Ecto neural progenitor cell (in vitro differentiated cells): ENCODE data around the gene DGKQ.
A peak's percentile ranks its signal among the peaks of the same experiment; 100 is the strongest.
"Not testable (repeated sequence)": the region's sequence is repeated elsewhere in the genome, so short reads cannot be mapped to it uniquely, and the experiment has no call there.

Source experiments
- DNase-seq: peaks from one replicate; pipeline ENCODE4 v3.0.0-alpha.2; 2018; ENCODE audit warnings: low spot score

Gene DGKQ

DNA sequence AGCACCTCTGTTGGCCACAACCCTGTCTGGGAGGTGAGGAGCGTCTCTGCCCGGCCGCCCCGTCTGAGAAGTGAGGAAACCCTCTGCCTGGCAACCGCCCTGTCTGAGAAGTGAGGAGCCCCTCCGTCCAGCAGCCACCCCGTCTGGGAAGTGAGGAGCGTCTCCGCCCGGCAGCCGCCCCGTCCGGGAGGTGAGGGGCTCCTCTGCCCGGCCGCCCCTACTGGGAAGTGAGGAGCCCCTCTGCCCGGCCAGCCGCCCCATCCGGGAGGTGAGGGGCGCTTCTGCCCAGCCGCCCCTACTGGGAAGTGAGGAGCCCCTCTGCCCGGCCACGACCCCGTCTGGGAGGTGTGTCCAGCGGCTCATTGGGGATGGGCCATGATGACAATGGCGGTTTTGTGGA lies 2.6 kb upstream of the DGKQ start:
- not testable (repeated sequence) for DNase-seq

- DNase-seq, result no peak
These were observed 1.3 kb upstream of the DGKQ start for GRCh38 chr4:974668-975067.

DNA sequence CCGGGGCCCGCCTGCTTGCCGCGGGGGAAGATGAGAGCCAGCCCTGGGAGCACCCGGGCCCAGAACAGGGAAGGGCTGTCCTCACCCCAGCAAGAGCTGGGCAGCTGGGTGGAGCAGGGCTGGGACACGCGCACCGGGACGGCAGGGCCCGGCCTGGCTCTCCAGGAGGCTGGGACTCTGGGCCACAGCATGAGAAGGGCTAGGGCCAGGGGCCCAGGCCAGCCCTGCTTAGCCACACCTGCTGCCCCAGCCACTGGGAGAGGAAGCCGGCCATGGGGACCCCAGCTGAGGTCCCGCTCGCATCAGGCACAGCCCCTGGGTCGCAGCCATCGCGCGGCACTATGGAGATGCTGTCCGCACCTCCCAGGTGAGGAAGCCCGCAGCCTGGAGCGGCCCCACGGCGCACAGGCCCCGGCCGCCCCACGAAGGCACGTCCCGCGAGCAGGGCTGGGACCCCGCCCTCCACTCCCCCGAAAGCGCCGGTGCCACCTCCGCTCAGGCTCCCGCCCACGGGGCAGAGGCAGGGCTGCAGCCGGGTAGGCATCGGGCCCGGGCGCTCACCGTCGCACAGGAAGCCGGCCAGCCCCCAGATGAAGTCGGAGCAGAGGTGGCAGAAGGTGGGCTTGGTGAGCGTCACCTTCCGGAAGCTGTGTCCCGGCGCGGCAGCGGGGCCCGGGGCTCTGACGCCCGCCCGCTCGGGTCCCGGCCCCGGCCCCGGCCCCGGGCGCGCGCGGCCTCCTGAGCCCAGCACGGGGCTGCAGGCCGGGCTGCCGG lies 531 bp downstream of the DGKQ start:
- DNase-seq, result peak; percentile 63

- DNase-seq, result no peak
These were observed 1.5 kb downstream of the DGKQ start for GRCh38 chr4:971666-972500.

DNA sequence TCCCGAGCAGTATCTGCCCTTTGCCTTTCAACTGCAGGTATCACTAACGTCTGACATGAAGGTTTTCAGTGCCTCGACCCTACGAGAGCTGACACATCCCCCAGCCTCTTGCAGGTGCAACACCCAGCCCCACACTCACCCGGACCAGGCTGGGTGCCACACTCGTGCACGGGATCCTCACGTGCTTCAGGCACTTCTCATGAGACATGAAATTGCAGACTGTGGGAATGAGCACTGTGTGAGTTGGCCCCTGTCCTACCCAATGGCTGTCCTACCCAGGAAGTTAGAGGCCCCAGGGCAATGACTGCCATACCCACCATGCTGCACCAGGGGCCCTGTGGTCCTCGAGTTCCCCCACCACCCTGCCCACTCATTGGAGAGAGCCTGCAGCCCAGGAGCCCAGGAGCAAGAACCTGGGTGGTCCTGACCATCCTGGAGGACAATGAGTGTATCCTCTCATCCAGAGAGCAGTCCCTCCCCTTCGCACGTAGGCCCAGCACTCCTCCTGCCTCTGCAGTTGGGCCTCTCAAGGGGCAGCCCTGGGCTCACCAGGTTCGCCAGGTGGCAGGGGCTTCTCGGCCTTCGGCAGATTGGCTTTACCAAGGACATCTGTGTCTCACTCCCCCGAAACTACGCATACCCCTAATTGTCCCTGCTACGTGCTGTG lies 2.4 kb downstream of the DGKQ start:
- DNase-seq, result no peak

- no peak for DNase-seq
These were observed 3.2 kb downstream of the DGKQ start for GRCh38 chr4:970046-970745.

- no peak for DNase-seq
These were observed 4.6 kb downstream of the DGKQ start for GRCh38 chr4:968621-969394.

DNA sequence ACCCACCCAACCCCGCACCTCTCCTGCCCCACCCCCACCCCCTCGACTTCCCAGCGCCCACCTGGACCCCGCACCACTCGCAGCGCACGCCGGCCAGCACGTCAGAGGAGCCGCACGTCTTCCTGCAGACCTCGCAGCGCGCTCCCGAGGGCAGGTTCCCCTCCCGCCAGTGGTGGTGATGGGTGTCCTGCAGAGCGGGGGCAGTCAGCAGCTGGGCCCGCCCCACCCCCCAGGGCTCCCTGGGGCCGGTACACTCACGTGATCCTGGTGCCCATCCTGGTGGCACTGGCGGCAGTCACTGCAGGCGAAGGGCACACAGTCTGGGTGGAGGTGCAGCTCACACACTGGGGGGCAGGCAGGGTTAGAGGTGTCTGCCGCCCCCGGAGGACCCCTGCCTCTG lies 5.1 kb downstream of the DGKQ start:
- DNase-seq, result no peak

DNA sequence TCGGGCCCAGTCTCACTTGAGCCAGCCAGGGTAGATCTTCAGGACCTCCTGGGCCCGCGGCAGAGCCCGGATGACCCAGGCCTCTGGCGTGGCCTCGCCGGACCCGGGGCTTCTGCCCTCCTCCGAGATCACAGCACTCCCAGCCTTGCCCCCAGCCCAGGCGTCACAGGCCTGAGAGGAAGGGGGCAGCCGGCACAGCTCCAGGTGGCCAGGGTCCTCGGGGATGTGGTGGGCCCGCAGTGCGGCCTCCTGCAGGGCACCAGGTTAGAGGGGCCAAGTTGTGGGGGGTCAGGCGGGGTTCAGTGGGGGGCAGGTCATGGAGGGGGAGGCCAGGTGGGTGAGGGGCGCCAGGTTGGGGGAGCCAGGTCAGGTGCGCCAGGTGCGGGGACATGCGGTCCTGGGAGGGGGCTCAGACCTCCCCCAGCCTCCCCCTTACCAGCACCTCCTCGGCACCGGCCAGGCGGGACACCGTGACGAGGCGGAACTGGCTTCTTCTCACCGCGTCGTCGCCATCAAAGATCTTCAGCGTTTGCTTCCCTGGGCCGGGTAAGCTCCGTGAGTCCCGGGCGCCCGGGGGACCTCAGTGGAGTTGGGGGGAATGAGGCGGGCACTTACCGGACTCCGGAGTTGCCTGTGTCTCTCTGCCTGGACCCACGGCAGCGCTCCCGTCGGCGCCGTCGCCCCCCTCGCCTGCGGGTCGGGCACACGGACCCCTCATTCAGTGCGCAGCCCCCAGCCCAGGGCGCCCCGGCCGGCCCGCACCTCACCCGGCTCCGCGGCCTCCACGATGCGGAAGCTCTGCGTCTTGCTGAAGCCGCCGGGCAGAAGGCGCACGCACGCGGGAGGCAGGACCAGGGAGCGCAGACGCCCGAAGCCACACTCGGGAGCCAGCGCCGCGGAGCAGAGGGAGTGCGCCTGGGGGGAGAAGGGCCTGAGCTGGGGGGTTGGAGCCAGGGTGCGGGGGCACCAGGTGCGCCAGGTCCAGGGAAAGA lies 6.0 kb downstream of the DGKQ start:
- no peak for DNase-seq

DNA sequence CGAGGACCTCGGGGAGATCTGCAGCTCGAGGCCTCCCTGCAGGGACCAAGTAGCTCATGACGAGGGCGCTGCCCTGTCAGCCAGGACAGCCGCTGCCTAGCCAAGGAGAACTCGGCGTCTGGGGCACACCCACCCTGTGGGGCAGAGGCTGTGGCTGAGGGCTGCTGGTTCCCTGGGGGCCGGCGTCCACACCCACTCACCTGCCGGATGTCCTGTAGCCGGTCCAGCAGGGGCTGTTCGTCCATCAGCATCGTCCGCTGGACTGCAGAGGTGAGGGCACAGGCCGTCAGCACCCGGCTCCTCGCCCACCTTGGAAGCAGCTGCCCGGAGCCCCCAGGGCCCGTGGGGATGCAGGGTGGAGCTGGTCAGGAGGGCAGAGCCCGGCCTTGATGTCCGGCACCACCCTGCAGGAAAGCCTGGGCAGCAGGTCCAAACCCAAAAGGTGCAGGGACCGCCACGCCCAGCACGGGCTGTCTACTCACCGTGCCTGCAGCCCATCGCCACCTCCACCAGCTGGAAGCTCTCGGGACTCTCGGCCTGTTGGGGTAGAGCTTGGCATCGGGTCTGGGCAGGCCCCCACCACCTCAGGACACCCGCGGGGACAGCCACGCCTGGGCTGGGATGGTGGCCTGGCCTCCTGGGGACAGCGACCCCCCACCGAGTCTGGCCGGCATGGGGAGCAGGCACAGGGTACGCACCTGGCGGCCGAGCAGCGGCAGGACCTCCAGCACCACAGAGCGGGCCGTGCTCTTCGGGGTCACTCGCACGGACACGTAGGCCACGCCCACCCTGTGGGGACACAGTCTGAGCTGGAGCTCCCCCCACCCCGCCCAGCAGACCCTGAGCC lies 6.9 kb downstream of the DGKQ start:
- DNase-seq, result no peak

DNA sequence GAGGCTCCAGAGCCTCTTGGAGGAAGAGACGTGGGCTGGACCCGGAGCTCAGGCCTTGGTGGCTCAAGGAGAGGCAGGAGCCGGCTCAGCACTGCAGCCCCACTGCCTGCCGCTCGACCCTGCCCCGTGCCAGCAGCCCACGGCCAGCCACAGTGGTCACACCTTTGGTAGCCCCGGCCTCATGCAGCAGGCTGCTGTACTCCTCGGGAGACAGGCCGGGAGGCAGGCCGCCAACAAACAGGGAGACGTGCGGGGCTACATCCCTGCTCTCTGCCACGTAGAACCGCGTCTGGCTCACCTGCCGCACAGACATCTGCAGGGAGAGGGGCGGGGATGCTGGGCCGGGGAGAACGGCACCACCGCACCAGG lies 7.6 kb downstream of the DGKQ start:
- DNase-seq, result no peak

DNA sequence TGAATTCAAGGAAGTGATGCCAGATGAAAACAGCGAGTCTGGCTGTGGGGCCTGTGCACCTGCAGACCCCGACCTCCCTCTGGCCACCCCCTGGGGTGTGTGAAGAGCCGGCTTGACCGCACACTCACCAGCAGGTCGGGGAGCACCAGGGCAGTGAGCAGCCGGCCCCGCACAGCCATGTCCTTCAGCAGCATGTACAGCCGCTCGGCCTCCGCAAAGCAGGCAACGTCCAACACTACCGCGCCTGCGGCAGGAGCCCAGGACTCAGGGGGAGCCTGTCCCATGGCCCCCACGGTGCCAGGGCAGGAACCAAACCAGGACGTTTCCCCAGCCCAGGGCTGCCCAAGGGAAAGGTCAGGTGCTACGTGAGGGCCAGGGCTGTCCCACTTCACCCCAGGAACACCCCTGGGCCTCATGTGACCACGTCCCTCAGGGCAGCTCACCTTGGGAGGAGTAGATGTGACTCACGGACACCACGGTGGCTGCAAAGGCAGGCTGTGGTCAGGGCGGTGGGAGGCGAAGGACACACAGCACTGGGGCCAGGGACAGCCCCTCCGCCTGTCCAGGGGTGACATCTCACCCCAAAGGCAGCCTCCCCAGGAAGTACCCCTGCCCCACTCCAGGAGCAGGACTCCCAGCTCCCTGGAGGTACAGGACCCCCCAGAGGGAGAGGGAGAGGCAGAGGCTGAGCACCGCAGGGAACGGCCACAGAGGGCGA lies 8.2 kb downstream of the DGKQ start:
- DNase-seq, result no peak

- no peak for DNase-seq
These were observed 8.9 kb downstream of the DGKQ start for GRCh38 chr4:964346-965025.

DNA sequence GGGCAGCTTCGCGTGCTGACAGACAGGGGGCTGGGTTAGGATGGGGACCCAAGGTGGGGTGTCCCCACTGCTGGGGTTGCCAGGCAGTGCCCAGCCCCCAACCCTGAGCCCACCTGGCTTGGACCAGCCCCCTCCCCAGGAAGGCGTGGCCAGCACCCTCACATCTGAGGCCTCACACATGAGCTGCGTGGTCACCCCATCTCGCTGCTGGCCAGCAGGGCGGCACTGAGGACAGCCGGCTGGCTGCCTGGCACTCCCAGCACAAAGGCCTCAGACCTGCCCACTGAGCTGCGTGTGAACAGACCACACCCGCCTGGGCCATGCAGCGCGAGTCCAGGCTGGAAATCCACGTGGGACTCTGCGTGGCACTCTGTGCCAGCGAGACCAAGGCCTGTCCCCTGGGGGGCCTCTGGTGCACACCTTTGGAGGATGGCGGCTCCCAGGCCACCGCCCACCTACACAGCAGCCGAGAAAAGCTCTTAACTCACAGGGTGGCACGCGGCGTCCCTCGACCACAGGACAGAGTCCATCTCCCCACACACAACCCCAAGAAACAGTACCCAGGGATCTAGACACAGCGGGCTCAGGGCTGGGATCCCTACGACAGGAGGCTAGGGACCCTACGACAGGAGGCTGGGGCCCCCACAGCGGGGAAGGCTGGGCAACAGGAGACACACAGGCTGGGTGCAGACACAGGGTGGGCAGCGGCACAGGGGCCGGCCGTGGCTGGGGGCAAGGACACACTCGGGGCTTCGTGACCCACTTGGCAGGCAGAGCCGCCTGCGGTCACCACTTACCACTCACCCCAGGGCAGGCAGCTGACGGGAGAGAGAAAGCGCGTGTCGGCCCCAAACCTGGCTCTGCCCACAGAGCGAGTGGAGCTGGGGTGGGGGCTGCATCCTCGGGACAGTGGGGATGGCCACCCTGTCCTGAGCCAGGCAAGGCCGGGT lies 9.8 kb downstream of the DGKQ start:
- DNase-seq, result no peak

- no peak for DNase-seq
These were observed 10.8 kb downstream of the DGKQ start for GRCh38 chr4:962231-963208.
